Nephron progenitor cell (in vitro differentiated cells): ENCODE measurements around the gene MYADM.

Source experiments
- DNase-seq: peaks from one replicate; pipeline ENCODE4 v3.0.0; 2021
- H3K27ac Mint-ChIP-seq: 2 replicates; pipeline ENCODE4 v1.8.0; 2021; ENCODE audit warnings: mild to moderate bottlenecking, moderate library complexity, mixed read lengths
- H3K27me3 Mint-ChIP-seq: 2 replicates; pipeline ENCODE4 v1.8.0; 2021; ENCODE audit warnings: mild to moderate bottlenecking, low read depth, mixed read lengths; ENCODE audit not compliant: poor library complexity
- H3K36me3 Mint-ChIP-seq: 2 replicates; pipeline ENCODE4 v1.8.0; 2021; ENCODE audit warnings: low read depth, mixed read lengths
- H3K4me1 Mint-ChIP-seq: 2 replicates; pipeline ENCODE4 v1.8.0; 2021; ENCODE audit warnings: mixed read lengths
- H3K4me3 Mint-ChIP-seq: 2 replicates; pipeline ENCODE4 v1.8.0; 2021; ENCODE audit warnings: mild to moderate bottlenecking, moderate library complexity, mixed read lengths
- H3K9me3 Mint-ChIP-seq: 2 replicates; pipeline ENCODE4 v1.8.0; 2021; ENCODE audit warnings: mild to moderate bottlenecking, moderate library complexity, mixed read lengths
- TF ChIP-seq, protein P1 (sequence below): fragments of 200-600 bp; sonication (generic); IDR thresholded peaks from 2 replicates; pipeline ENCODE4 v1.5.0; 2021; ENCODE audit warnings: antibody characterized with exemption

The MYADM gene

DNA sequence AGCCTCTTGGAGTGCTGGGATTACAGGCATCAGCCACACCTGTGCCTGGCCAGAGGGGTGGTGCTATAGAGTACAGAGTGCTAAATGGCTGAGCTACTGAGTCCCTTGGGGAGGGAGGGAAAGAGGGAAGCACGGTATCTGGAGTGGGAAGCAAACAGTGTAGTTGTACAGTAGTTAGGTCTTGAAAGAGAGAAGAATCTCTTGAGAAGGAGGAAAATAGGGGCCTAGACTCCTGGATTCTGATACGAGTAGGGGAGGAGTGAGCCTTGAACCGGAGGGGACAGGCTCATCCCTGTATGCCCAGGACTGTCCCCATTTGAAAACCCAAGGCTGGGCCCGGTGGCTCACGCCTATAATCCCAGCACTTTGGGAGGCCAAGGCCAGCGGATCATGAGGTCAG, 5.1 kb downstream of the MYADM start:
- Mint-ChIP-seq H3K36me3 (peaks cover 53% of the 10 kb centered on the region), H3K4me1 (peaks cover 60% of the 10 kb centered on the region), H3K9me3 (no peaks in the 10 kb centered on the region), H3K4me3 (no peak overlapping the region), H3K27ac (peak overlapping the region; percentile 65), H3K27me3 (peaks cover 4% of the 10 kb centered on the region)
- DNase-seq: no peak
- TF ChIP-seq, protein P1, sequence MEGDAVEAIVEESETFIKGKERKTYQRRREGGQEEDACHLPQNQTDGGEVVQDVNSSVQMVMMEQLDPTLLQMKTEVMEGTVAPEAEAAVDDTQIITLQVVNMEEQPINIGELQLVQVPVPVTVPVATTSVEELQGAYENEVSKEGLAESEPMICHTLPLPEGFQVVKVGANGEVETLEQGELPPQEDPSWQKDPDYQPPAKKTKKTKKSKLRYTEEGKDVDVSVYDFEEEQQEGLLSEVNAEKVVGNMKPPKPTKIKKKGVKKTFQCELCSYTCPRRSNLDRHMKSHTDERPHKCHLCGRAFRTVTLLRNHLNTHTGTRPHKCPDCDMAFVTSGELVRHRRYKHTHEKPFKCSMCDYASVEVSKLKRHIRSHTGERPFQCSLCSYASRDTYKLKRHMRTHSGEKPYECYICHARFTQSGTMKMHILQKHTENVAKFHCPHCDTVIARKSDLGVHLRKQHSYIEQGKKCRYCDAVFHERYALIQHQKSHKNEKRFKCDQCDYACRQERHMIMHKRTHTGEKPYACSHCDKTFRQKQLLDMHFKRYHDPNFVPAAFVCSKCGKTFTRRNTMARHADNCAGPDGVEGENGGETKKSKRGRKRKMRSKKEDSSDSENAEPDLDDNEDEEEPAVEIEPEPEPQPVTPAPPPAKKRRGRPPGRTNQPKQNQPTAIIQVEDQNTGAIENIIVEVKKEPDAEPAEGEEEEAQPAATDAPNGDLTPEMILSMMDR: no peak

DNA sequence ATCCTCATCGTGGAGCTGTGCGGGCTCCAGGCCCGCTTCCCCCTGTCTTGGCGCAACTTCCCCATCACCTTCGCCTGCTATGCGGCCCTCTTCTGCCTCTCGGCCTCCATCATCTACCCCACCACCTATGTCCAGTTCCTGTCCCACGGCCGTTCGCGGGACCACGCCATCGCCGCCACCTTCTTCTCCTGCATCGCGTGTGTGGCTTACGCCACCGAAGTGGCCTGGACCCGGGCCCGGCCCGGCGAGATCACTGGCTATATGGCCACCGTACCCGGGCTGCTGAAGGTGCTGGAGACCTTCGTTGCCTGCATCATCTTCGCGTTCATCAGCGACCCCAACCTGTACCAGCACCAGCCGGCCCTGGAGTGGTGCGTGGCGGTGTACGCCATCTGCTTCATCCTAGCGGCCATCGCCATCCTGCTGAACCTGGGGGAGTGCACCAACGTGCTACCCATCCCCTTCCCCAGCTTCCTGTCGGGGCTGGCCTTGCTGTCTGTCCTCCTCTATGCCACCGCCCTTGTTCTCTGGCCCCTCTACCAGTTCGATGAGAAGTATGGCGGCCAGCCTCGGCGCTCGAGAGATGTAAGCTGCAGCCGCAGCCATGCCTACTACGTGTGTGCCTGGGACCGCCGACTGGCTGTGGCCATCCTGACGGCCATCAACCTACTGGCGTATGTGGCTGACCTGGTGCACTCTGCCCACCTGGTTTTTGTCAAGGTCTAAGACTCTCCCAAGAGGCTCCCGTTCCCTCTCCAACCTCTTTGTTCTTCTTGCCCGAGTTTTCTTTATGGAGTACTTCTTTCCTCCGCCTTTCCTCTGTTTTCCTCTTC, 6.3 kb downstream of the MYADM start:
- Mint-ChIP-seq H3K4me3 (peak overlapping the region; percentile 36), H3K36me3 (peaks cover 53% of the 10 kb centered on the region), H3K27ac (peak overlapping the region; percentile 11), H3K4me1 (peaks cover 64% of the 10 kb centered on the region), H3K27me3 (peaks cover 4% of the 10 kb centered on the region), H3K9me3 (no peaks in the 10 kb centered on the region)
- DNase-seq: no peak
- TF ChIP-seq, protein P1: no peak

DNA sequence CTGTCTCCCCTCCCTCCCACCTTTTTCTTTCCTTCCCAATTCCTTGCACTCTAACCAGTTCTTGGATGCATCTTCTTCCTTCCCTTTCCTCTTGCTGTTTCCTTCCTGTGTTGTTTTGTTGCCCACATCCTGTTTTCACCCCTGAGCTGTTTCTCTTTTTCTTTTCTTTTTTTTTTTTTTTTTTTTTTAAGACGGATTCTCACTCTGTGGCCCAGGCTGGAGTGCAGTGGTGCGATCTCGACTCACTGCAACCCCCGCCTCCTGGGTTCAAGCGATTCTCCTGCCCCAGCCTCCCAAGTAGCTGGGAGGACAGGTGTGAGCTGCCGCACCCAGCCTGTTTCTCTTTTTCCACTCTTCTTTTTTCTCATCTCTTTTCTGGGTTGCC, 6.9 kb downstream of the MYADM start:
- Mint-ChIP-seq H3K4me1 (peaks cover 65% of the 10 kb centered on the region), H3K27me3 (peaks cover 4% of the 10 kb centered on the region), H3K27ac (peak overlapping the region; percentile 11), H3K9me3 (no peaks in the 10 kb centered on the region), H3K4me3 (no peak overlapping the region), H3K36me3 (peaks cover 53% of the 10 kb centered on the region)
- no peak for DNase-seq
- TF ChIP-seq, protein P1: no peak

DNA sequence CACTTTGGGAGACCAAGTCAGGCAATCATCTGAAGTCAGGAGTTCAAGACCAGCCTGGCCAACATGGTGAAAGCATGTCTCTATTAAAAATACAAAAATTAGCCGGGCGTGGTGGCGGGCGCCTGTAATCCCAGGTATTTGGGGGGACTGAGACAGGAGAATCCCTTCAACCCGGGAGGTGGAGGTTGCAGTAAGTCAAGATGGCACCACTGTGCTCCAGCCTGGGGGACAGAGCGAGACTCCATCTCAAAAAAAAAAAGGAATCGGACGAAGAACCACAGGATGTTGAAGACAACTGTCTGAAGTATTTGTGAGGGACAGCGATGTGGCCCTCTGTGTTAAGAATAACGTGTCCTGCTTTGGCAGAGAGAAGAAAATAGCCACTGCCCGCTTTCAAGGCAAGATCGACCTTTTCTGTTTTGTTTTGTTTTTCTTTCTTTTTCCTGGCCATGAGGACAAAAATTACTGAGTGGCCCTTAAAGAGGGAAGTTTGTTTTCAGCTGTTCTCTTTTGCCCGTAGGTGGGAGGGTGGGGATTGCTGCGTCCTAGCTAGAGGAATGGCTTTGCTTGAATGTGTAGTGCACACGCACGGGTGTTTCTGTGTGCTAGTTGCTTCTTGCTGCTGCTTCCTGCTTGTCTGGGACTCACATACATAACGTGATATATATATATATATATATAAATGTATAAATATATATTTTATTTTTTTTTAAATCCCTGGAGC, 8.1 kb downstream of the MYADM start:
- no peaks in the 10 kb centered on the region for H3K9me3 Mint-ChIP-seq
- TF ChIP-seq, protein P1: no peak
- no peak overlapping the region for H3K27ac Mint-ChIP-seq
- H3K4me1 Mint-ChIP-seq: peaks cover 61% of the 10 kb centered on the region
- H3K4me3 Mint-ChIP-seq: no peak overlapping the region
- peaks cover 4% of the 10 kb centered on the region for H3K27me3 Mint-ChIP-seq
- DNase-seq: no peak
- H3K36me3 Mint-ChIP-seq: peaks cover 53% of the 10 kb centered on the region

DNA sequence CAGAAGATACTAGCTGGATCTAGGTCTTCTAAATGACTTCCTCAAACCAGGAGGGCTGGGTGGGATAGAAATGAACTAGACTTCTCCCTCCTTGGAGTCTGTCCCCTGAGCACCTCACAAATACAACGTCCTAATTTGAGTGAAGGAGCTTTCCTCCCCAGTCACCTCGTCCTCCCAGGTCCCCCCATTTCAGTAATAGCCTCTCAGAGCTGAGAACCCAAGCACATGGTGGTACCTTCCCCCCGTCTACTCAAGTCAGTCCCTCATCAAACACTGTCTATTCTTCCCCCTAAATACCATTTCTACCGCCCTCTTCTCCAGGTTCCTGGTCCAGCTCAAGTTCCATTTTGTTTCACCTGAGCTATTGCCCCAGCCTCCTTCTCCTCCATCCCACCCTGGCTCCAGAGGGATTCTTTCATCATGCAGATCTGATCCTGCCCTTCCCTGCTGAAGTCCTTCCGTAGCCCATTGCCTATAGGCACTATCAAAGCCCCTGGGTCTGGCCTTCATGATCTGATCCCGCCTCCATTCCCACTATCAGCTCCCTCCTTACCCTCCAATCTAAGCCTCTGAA, 9.1 kb downstream of the MYADM start:
- Mint-ChIP-seq H3K27ac (peak overlapping the region; percentile 34), H3K4me3 (no peak overlapping the region), H3K36me3 (peaks cover 45% of the 10 kb centered on the region), H3K9me3 (no peaks in the 10 kb centered on the region), H3K4me1 (peaks cover 51% of the 10 kb centered on the region), H3K27me3 (peaks cover 4% of the 10 kb centered on the region)
- no peak for DNase-seq
- TF ChIP-seq, protein P1: no peak
